GM18867 (cell line): Measurements from ENCODE around the gene CASP2.
"Not testable (repeated sequence)": the region's sequence is repeated elsewhere in the genome, so short reads cannot be mapped to it uniquely, and the experiment has no call there.

Experiments used
- ATAC-seq: cut with Tn5 transposase; IDR thresholded peaks from one replicate; pipeline ENCODE4 v1.9.1; 2021; ENCODE audit warnings: mild to moderate bottlenecking, moderate library complexity; ENCODE audit not compliant: unreplicated experiment

The CASP2 gene

GRCh38 chr7:143289888-143290287 is 1.7 kb downstream of the CASP2 start:
- ATAC-seq: not testable (repeated sequence)

- no peak for ATAC-seq
Measured at GRCh38 chr7:143290293-143290692, 2.1 kb downstream of the CASP2 start.

GRCh38 chr7:143292876-143293275 is 4.7 kb downstream of the CASP2 start:
- ATAC-seq: no peak

GRCh38 chr7:143295870-143296269 is 7.7 kb downstream of the CASP2 start:
- ATAC-seq: no peak

GRCh38 chr7:143296686-143297085 is 8.5 kb downstream of the CASP2 start:
- no peak for ATAC-seq

GRCh38 chr7:143299346-143299745 is 11.2 kb downstream of the CASP2 start:
- ATAC-seq: no peak

GRCh38 chr7:143299840-143300239 is 11.7 kb downstream of the CASP2 start:
- no peak for ATAC-seq

- ATAC-seq: no peak
Measured at GRCh38 chr7:143300959-143301935, 13.1 kb downstream of the CASP2 start.

- no peak for ATAC-seq
Measured at GRCh38 chr7:143303733-143304132, 15.6 kb downstream of the CASP2 start.

- ATAC-seq: no peak
Measured at GRCh38 chr7:143304938-143305337, 16.8 kb downstream of the CASP2 start.

GRCh38 chr7:143305423-143306070 is 17.4 kb downstream of the CASP2 start:
- no peak for ATAC-seq

GRCh38 chr7:143308632-143309031 is 20.5 kb downstream of the CASP2 start:
- no peak for ATAC-seq

- no peak for ATAC-seq
Measured at GRCh38 chr7:143314127-143314526, 26.0 kb downstream of the CASP2 start.

- no peak for ATAC-seq
Measured at GRCh38 chr7:143315776-143316175, 27.6 kb downstream of the CASP2 start, which contains the start of gene CLCN1. CLCN1 (plus strand) TSS chr7:143316111; CDS start chr7:143316213, 102 bp downstream.

GRCh38 chr7:143316492-143316891 is 28.3 kb downstream of the CASP2 start:
- no peak for ATAC-seq

- no peak for ATAC-seq
Measured at GRCh38 chr7:143318661-143319060, 30.5 kb downstream of the CASP2 start.

- ATAC-seq: no peak
Measured at GRCh38 chr7:143320620-143321019, 32.5 kb downstream of the CASP2 start.

GRCh38 chr7:143321242-143321641 is 33.1 kb downstream of the CASP2 start:
- ATAC-seq: no peak

- ATAC-seq: no peak
Measured at GRCh38 chr7:143321734-143322133, 33.6 kb downstream of the CASP2 start.

GRCh38 chr7:143322760-143323633 is 34.8 kb downstream of the CASP2 start:
- ATAC-seq: no peak

- no peak for ATAC-seq
Measured at GRCh38 chr7:143323653-143324052, 35.5 kb downstream of the CASP2 start.
